CD4-positive, CD25-positive, alpha-beta regulatory T cell (primary cell): Measurements from ENCODE around the gene CSAG1. TPM values are rescaled to one million over a fixed set of nuclear protein-coding genes. Genes with fewer than 3 reads are reported as not detected.
"Not testable (repeated sequence)": the region's sequence is repeated elsewhere in the genome, so short reads cannot be mapped to it uniquely, and the experiment has no call there.

ENCODE experiments used
- ATAC-seq, 2 donors: fragments of 150-1000 bp; cut with Tn5 transposase; one replicate each; pipeline ENCODE4 v1.10.0; 2021; ENCODE audit warnings: low read depth in 2 of 2, moderate number of reproducible peaks in 2 of 2, moderate library complexity in 1 of 2
- DNase-seq, 3 donors: peaks; one replicate each; pipeline versions ENCODE4 v3.0.0 to v3.0.0-alpha.2; 2012 to 2022; ENCODE audit warnings: mixed read lengths in 1 of 3
- H3K27ac ChIP-seq: one replicate; pipeline ENCODE4 v1.7.0; 2013; ENCODE audit warnings: mild to moderate bottlenecking, low read length; ENCODE audit not compliant: insufficient read depth, poor library complexity, severe bottlenecking
- H3K27me3 ChIP-seq: one replicate; pipeline ENCODE4 v1.7.0; 2013; ENCODE audit warnings: low read length; ENCODE audit not compliant: control insufficient read depth, insufficient read depth
- H3K36me3 ChIP-seq: one replicate; pipeline ENCODE4 v1.7.0; 2013; ENCODE audit warnings: mild to moderate bottlenecking, low read length, moderate library complexity; ENCODE audit not compliant: control insufficient read depth, insufficient read depth
- H3K4me1 ChIP-seq: 2 replicates; pipeline ENCODE4 v1.7.0; 2013; ENCODE audit warnings: mild to moderate bottlenecking, low read length; ENCODE audit not compliant: insufficient read depth, control insufficient read depth, poor library complexity, severe bottlenecking
- H3K4me3 ChIP-seq: one replicate; pipeline ENCODE4 v1.7.0; 2013; ENCODE audit warnings: low read depth, mild to moderate bottlenecking, low read length, moderate library complexity
- H3K9me3 ChIP-seq, 2 experiments: 1 replicate in 1 of 2; 2 replicates in 1 of 2; pipeline ENCODE4 v1.7.0; 2013; ENCODE audit warnings: low read length in 2 of 2, mild to moderate bottlenecking in 1 of 2, moderate library complexity in 1 of 2; ENCODE audit not compliant: control insufficient read depth in 2 of 2
- H3K27ac Mint-ChIP-seq, 3 donors: one replicate each; pipeline ENCODE4 v1.8.0; 2020 to 2022; ENCODE audit warnings: mild to moderate bottlenecking in 3 of 3, mixed read lengths in 3 of 3, moderate library complexity in 2 of 3
- H3K27me3 Mint-ChIP-seq: one replicate; pipeline ENCODE4 v1.8.0; 2022; ENCODE audit warnings: mild to moderate bottlenecking, mixed read lengths
- H3K36me3 Mint-ChIP-seq: one replicate; pipeline ENCODE4 v1.8.0; 2020; ENCODE audit warnings: mixed read lengths
- H3K4me1 Mint-ChIP-seq, 4 donors: one replicate each; pipeline ENCODE4 v1.8.0; 2020 to 2022; ENCODE audit warnings: mixed read lengths in 4 of 4, mild to moderate bottlenecking in 1 of 4
- H3K4me3 Mint-ChIP-seq, 4 donors: one replicate each; pipeline ENCODE4 v1.8.0; 2020 to 2022; ENCODE audit warnings: mild to moderate bottlenecking in 4 of 4, mixed read lengths in 4 of 4, moderate library complexity in 3 of 4
- H3K9me3 Mint-ChIP-seq, 7 donors: one replicate each; pipeline ENCODE4 v1.8.0; 2020 to 2022; ENCODE audit warnings: mixed read lengths in 7 of 7, mild to moderate bottlenecking in 3 of 7, moderate library complexity in 2 of 7
- polyA plus RNA-seq, 4 donors: library from polyadenylated mRNA; unstranded; fragments of 300-500 nt; fragmentation: Illumina TruSeq; gene quantifications; one replicate each; pipeline ENCODE4 v1.2.3, GENCODE V29; 2021
- total RNA-seq: library from RNA; stranded (reverse); gene quantifications from one replicate; pipeline ENCODE4 v1.2.3, GENCODE V29; 2022

Gene CSAG1
- total and polyA plus RNA-seq, 5 donors from 2014 or later: not detected

DNA sequence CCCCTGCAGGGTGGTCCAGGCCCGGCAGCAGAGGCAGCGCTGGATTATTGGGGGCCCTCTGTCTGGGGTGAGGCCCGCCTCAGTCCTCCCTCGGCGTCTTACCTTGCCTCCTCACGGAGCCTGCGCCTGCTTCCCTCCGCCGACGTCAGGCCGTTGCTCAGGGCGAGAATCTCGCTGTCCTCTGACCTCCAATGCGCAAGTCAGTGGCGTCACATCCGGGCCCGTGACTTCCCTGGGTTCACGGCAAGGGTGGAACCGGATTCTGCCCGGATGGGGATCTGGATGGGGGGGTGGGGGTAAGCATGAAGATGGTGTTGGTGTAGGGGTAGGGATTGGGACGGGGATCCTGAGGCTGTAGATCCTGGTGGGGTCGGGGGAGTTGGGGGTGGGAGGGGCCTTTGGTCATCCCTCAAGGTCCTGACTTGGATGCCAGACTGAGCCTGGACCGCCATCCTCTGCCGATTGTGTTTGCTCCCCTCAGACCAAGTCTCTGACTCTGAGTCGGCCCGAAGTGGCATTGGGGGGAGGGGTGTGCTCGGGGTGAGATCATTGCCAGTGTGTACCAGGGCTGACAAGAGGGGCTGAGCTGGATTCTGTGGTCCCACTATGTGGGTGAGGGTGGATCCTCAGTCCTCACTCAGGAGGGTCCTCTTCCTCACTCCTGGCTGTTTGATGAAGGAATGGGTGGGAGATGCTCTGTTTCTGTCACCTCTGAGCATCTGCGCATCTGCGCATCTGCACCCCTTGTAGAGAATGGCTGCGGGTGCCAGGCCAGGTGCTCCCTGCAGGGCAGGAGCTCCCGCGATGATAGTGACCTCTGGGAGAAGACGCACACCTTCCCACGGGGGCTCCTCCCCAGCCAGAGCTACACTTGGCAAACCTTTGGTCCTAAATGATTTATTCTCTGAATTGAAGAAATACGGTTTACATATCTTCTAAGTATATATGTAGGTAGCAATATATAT lies 20.4 kb upstream of the CSAG1 start, which contains the start of gene MAGEA2:
MAGEA2 (minus strand) TSS at position 157 of the 965 bp plus-strand sequence. CDS start 2,479 bp downstream, outside the sequence.
- not testable (repeated sequence) for H3K27me3 ChIP-seq, H3K9me3 ChIP-seq, H3K4me3 Mint-ChIP-seq, H3K27ac ChIP-seq, ATAC-seq, H3K4me1 ChIP-seq, H3K9me3 Mint-ChIP-seq, H3K4me1 Mint-ChIP-seq, DNase-seq, H3K27ac Mint-ChIP-seq, H3K36me3 ChIP-seq, H3K27me3 Mint-ChIP-seq, H3K4me3 ChIP-seq, H3K36me3 Mint-ChIP-seq

DNA sequence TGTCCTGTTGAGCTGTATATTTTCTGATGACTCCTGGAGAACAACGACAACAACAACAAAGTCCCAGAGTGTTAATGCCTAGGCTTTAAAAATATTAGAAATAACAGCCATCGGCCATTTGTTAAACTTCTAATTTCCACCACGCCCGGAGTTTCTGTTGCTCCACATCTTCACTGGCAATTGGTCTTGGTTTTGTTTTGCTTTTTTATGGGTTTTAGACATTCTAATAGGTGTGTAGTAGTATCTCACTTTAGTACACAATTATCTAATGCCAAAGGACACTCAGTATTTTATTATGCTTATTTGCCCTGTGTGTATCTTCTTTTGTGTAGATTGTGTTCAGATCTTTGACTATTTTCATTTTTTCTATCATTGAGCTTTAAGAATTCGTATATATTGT lies 5.0 kb upstream of the CSAG1 start:
- no peaks in the 10 kb centered on the region for H3K9me3 Mint-ChIP-seq

DNA sequence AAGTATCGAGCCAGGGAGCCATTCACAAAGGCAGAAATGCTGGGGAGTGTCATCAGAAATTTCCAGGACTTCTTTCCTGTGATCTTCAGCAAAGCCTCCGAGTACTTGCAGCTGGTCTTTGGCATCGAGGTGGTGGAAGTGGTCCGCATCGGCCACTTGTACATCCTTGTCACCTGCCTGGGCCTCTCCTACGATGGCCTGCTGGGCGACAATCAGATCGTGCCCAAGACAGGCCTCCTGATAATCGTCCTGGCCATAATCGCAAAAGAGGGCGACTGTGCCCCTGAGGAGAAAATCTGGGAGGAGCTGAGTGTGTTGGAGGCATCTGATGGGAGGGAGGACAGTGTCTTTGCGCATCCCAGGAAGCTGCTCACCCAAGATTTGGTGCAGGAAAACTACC lies 3.0 kb upstream of the CSAG1 start:
- not testable (repeated sequence) for H3K27ac Mint-ChIP-seq, H3K4me1 ChIP-seq, H3K9me3 ChIP-seq, DNase-seq, H3K27ac ChIP-seq, H3K27me3 Mint-ChIP-seq, ATAC-seq, H3K27me3 ChIP-seq, H3K4me3 ChIP-seq, H3K4me1 Mint-ChIP-seq, H3K36me3 Mint-ChIP-seq, H3K36me3 ChIP-seq, H3K9me3 Mint-ChIP-seq, H3K4me3 Mint-ChIP-seq

More for the DNA sequence above, 5.0 kb upstream of the CSAG1 start:
- Histone ChIP-seq H3K36me3 (no peaks in the 10 kb centered on the region), H3K27ac (no peak overlapping the region), H3K4me1 (no peaks in the 10 kb centered on the region), H3K4me3 (no peak overlapping the region), H3K9me3 (no peaks in the 10 kb centered on the region), H3K27me3 (no peaks in the 10 kb centered on the region)
- DNase-seq: no peak
- no peak for ATAC-seq
- Mint-ChIP-seq H3K4me3 (no peak overlapping the region), H3K27me3 (no peaks in the 10 kb centered on the region), H3K27ac (no peak overlapping the region), H3K4me1 (no peaks in the 10 kb centered on the region), H3K36me3 (no peaks in the 10 kb centered on the region)

DNA sequence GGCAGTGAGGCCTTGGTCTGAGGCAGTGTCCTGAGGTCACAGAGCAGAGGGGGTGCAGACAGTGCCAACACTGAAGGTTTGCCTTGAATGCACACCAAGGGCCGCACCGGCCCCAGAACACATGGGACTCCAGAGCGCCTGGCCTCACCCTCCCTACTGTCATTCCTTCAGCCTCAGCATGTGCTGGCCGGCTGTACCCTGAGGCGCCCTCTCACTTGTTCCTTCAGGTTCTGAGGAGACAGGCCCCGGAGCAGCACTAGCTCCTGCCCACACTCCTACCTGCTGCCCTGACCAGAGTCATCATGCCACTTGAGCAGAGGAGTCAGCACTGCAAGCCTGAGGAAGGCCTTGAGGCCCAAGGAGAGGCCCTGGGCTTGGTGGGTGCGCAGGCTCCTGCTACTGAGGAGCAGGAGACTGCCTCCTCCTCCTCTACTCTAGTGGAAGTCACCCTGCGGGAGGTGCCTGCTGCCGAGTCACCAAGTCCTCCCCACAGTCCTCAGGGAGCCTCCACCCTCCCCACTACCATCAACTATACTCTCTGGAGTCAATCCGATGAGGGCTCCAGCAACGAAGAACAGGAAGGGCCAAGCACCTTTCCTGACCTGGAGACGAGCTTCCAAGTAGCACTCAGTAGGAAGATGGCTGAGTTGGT lies 2.5 kb upstream of the CSAG1 start:
- DNase-seq (no peak), ATAC-seq (no peak)
- Histone ChIP-seq H3K9me3 (no peaks in the 10 kb centered on the region), H3K27ac (no peak overlapping the region), H3K27me3 (no peaks in the 10 kb centered on the region), H3K4me1 (no peaks in the 10 kb centered on the region), H3K36me3 (no peaks in the 10 kb centered on the region), H3K4me3 (no peak overlapping the region)
- no peak overlapping the region for H3K27ac Mint-ChIP-seq
- no peak overlapping the region for H3K4me3 Mint-ChIP-seq
- no peaks in the 10 kb centered on the region for H3K9me3 Mint-ChIP-seq
- no peaks in the 10 kb centered on the region for H3K4me1 Mint-ChIP-seq
- no peaks in the 10 kb centered on the region for H3K27me3 Mint-ChIP-seq
- H3K36me3 Mint-ChIP-seq: no peaks in the 10 kb centered on the region

DNA sequence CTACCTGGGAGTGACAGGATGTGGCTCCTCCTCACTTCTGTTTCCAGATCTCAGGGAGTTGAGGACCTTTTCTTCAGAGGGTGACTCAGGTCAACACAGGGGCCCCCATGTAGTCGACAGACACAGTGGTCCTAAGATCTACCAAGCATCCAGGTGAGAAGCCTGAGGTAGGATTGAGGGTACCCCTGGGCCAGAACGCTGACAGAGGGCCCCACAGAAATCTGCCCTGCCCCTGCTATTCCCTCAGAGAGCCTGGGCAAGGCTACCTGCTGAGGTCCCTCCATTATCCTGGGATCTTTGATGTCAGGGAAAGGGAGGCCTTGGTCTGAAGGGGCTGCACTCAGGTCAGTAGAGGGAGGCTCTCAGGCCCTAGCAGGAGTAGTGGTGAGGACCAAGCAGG lies 1.6 kb upstream of the CSAG1 start:
- Histone ChIP-seq H3K4me3 (no peak overlapping the region), H3K9me3 (no peaks in the 10 kb centered on the region), H3K27me3 (no peaks in the 10 kb centered on the region), H3K4me1 (no peaks in the 10 kb centered on the region), H3K36me3 (no peaks in the 10 kb centered on the region), H3K27ac (no peak overlapping the region)
- no peaks in the 10 kb centered on the region for H3K9me3 Mint-ChIP-seq
- DNase-seq (no peak), ATAC-seq (no peak)
- H3K27ac Mint-ChIP-seq: no peak overlapping the region
- H3K4me1 Mint-ChIP-seq: no peaks in the 10 kb centered on the region
- no peak overlapping the region for H3K4me3 Mint-ChIP-seq
- no peaks in the 10 kb centered on the region for H3K36me3 Mint-ChIP-seq
- peaks cover 3% of the 10 kb centered on the region for H3K27me3 Mint-ChIP-seq

DNA sequence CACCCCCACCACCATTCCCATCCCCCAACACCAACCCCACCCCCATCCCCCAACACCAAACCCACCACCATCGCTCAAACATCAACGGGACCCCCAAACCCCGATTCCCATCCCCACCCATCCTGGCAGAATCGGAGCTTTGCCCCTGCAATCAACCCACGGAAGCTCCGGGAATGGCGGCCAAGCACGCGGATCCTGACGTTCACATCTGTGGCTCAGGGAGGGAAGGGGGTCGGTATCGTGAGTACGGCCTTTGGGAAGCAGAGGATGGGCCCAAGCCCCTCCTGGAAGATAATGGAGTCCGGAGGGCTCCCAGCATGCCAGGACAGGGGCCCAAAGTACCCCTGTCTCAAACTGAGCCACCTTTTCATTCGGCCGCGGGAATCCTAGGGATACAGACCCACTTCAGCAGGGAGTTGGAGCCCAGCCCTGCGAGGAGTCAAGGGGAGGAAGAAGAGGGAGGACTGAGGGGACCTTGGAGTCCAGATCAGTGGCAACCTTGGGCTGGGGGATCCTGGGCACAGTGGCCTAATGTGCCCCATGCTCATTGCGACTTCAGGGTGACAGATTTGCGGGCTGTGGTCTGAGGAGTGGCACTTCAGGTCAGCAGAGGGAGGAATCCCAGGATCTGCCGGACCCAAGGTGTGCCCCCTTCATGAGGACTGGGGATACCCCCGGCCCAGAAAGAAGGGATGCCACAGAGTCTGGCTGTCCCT lies 780 bp upstream of the CSAG1 start:
- H3K27ac ChIP-seq, H3K27ac Mint-ChIP-seq, H3K4me3 Mint-ChIP-seq, H3K4me1 ChIP-seq, ATAC-seq, H3K27me3 ChIP-seq, H3K9me3 Mint-ChIP-seq, H3K4me3 ChIP-seq, DNase-seq, H3K36me3 ChIP-seq, H3K36me3 Mint-ChIP-seq, H3K9me3 ChIP-seq, H3K4me1 Mint-ChIP-seq, H3K27me3 Mint-ChIP-seq: not testable (repeated sequence)

DNA sequence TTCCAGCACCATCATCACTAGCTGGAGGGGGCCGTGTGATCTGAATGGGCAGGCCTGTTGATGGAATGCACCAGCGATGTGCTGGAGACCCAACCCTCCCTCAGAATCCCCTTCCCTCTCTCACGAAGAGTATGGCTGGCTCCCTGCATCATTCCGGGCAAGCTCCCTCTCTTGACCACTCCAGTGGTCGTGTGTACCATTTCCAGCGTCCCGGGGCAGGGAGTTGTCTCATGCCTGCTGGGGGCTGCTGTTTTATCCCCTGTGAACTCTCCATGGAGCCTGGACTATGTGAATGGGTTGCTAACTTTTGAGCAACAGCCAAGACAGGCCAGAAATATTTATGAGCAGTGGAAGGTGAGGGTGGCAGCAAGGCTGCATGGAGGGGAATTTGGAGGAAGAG lies 8.1 kb downstream of the CSAG1 start:
- no peak overlapping the region for H3K27ac Mint-ChIP-seq
- Histone ChIP-seq H3K27ac (no peak overlapping the region), H3K9me3 (no peaks in the 10 kb centered on the region), H3K4me3 (no peak overlapping the region), H3K4me1 (no peaks in the 10 kb centered on the region), H3K27me3 (no peaks in the 10 kb centered on the region), H3K36me3 (no peaks in the 10 kb centered on the region)
- H3K4me1 Mint-ChIP-seq: no peaks in the 10 kb centered on the region
- DNase-seq (no peak), ATAC-seq (no peak)
- H3K27me3 Mint-ChIP-seq: peaks cover 10% of the 10 kb centered on the region
- H3K9me3 Mint-ChIP-seq: no peaks in the 10 kb centered on the region
- H3K4me3 Mint-ChIP-seq: no peak overlapping the region
- H3K36me3 Mint-ChIP-seq: no peaks in the 10 kb centered on the region
